GM12878 (cell line): ENCODE results near the gene TLE3. TPM values are rescaled to one million over a fixed set of nuclear protein-coding genes. Genes with fewer than 3 reads are reported as not detected.

ENCODE experiments used
- ATAC-seq: fragments of 200-7000 bp; cut with Tn5 transposase; 3 replicates; pipeline ENCODE4 v1.9.1; 2020; ENCODE audit warnings: mild to moderate bottlenecking, moderate library complexity
- BruUV-seq: library from RNA; stranded (reverse); fragments of 400-500 nt; replicated peaks from 2 replicates; lab custom pipeline; 2021; lab: Mats Ljungman, UMichigan
- CTCF ChIA-PET: fragments of 300-600 bp; sonication (Branson Sonifier 250); formaldehyde crosslinking; extraction: SDS; loops from one replicate; lab custom pipeline; 2021; ENCODE audit warnings: inconsistent platforms; lab: Yijun Ruan, JAX
- POLR2A ChIA-PET: fragments of 350-600 bp; formaldehyde crosslinking; extraction: SDS; loops from one replicate; lab custom pipeline; 2021; ENCODE audit warnings: inconsistent platforms; lab: Charles Lee
- RAD21 ChIA-PET: fragments of 300-600 bp; sonication (Branson Sonifier 250); formaldehyde crosslinking; loops from one replicate; lab custom pipeline; 2023; ENCODE audit warnings: antibody characterized with exemption; ENCODE audit not compliant: unreplicated experiment; lab: Charles Lee
- SMC1A ChIA-PET: fragments of 300-600 bp; sonication (Branson Sonifier 250); formaldehyde crosslinking; loops from one replicate; lab custom pipeline; 2023; ENCODE audit not compliant: unreplicated experiment, uncharacterized antibody; lab: Charles Lee
- DNase-seq: peaks from one replicate; pipeline ENCODE4 v3.0.0-alpha.2; 2011; ENCODE audit warnings: low read depth, low spot score
- FAIRE-seq: peaks from 3 replicates; lab custom pipeline; 2011; peaks lifted over from hg19 to GRCh38; lab: Jason Lieb, UNC
- H2AFZ ChIP-seq: 2 replicates; pipeline ENCODE4 v1.6.0; 2011; ENCODE audit warnings: low read depth, low read length, control low read depth; ENCODE audit not compliant: control insufficient read depth
- H3K27ac ChIP-seq: 2 replicates; pipeline ENCODE4 v1.5.1; 2011; ENCODE audit warnings: control low read depth; ENCODE audit not compliant: control insufficient read depth, insufficient read depth
- H3K27me3 ChIP-seq, 2 experiments: replicated peaks in 1 of 2; 2 replicates each; pipeline versions ENCODE4 v1.6.0 to v1.6.1; 2011; ENCODE audit warnings: low read length in 1 of 2; ENCODE audit not compliant: control insufficient read depth in 2 of 2, insufficient read depth in 2 of 2
- H3K36me3 ChIP-seq, 2 experiments: 2 replicates each; pipeline ENCODE4 v1.5.1; 2011; ENCODE audit warnings: low read length in 1 of 2; ENCODE audit not compliant: control insufficient read depth in 2 of 2, insufficient read depth in 2 of 2
- H3K4me1 ChIP-seq: 2 replicates; pipeline ENCODE4 v1.6.1; 2011; ENCODE audit warnings: mild to moderate bottlenecking, low read length, moderate library complexity, mixed read lengths; ENCODE audit not compliant: control insufficient read depth, insufficient read depth
- H3K4me2 ChIP-seq: 2 replicates; pipeline ENCODE4 v1.6.0; 2011; ENCODE audit warnings: control low read depth; ENCODE audit not compliant: control insufficient read depth, insufficient read depth
- H3K4me3 ChIP-seq: fragments of 200-600 bp; sonication (generic); 2 replicates; pipeline ENCODE4 v1.5.1; 2016
- H3K79me2 ChIP-seq: 2 replicates; pipeline ENCODE4 v1.6.0; 2011; ENCODE audit warnings: low read length; ENCODE audit not compliant: control insufficient read depth, insufficient read depth
- H3K9ac ChIP-seq: 2 replicates; pipeline ENCODE4 v1.8.0; 2011; ENCODE audit warnings: low read length, control low read depth, mixed read lengths; ENCODE audit not compliant: control insufficient read depth, insufficient read depth
- H3K9me3 ChIP-seq: replicated peaks from 3 replicates; pipeline ENCODE4 v1.5.1; 2011; ENCODE audit warnings: mild to moderate bottlenecking, low read length; ENCODE audit not compliant: control insufficient read depth, insufficient read depth
- H4K20me1 ChIP-seq: 2 replicates; pipeline ENCODE4 v1.6.0; 2011; ENCODE audit not compliant: control insufficient read depth, insufficient read depth
- BACH1 ChIP-seq: fragments of 450-650 bp; IDR thresholded peaks from 2 replicates; pipeline ENCODE4 v1.6.1; 2017; ENCODE audit warnings: mild to moderate bottlenecking, borderline replicate concordance
- CREM ChIP-seq: IDR thresholded peaks from 2 replicates; pipeline ENCODE4 v1.6.1; 2014; ENCODE audit warnings: antibody characterized with exemption, low read depth
- EZH2 ChIP-seq: IDR thresholded peaks from 2 replicates; pipeline ENCODE4 v1.6.1; 2012; ENCODE audit warnings: low read depth, mild to moderate bottlenecking, control low read depth, inconsistent platforms, low read length, borderline replicate concordance; ENCODE audit not compliant: control insufficient read depth
- LARP7 ChIP-seq: fragments of 450-650 bp; IDR thresholded peaks from 2 replicates; pipeline ENCODE4 v1.6.1; 2017; ENCODE audit warnings: mild to moderate bottlenecking
- POLR2A ChIP-seq: IDR thresholded peaks from 2 replicates; pipeline ENCODE4 v1.6.1; 2011; ENCODE audit warnings: low read depth, mild to moderate bottlenecking, low read length
- SMARCA5 ChIP-seq: fragments of 450-650 bp; IDR thresholded peaks from 2 replicates; pipeline ENCODE4 v1.6.1; 2017; ENCODE audit warnings: mild to moderate bottlenecking
- TCF7 ChIP-seq: IDR thresholded peaks from 2 replicates; pipeline ENCODE4 v1.6.1; 2014; ENCODE audit warnings: antibody characterized with exemption, borderline replicate concordance
- WGBS: methylation state at CpG from one replicate; pipeline ENCODE4 v1.1.6; 2016; ENCODE audit warnings: low lambda C conversion rate; ENCODE audit not compliant: insufficient replicate concordance, insufficient coverage; ENCODE audit errors: missing lambda C conversion rate; 5-methylcytosine and 5-hydroxymethylcytosine counted together
- in situ Hi-C: fragments of 300-500 bp; cut with MboI; formaldehyde crosslinking; loops from 9 replicates; pipeline ENCODE4 v1.14.3; 2018; ENCODE audit warnings: mixed read lengths
- intact Hi-C: fragments of 100-400 bp; cut with micrococcal nuclease; formaldehyde crosslinking; loops from one replicate; pipeline ENCODE4 v1.14.2; 2022; ENCODE audit not compliant: unreplicated experiment
- polyA plus RNA-seq, 11 experiments: library from polyadenylated mRNA; depleted of rRNA in 4 of 11; unstranded in 6 of 11; stranded (reverse) in 5 of 11; fragments of >200 nt; fragmentation: Nextera tagmentation in 4 of 11; fragmentation: Illumina TruSeq in 1 of 11; extraction: Ambion mirVana in 4 of 11; extraction: Trizol in 1 of 11; gene quantifications; 1 replicate in 1 of 11; 2 replicates in 10 of 11; pipeline versions ENCODE4 v1.2.1 to v1.2.3, GENCODE V29; 2011 to 2016; ENCODE audit warnings: inconsistent platforms in 2 of 11, missing spikeins in 2 of 11, low read depth in 1 of 11
- total RNA-seq, 4 experiments: library from RNA; depleted of rRNA in 3 of 4; stranded (reverse); fragments of >200 nt in 3 of 4; fragmentation: Illumina TruSeq in 1 of 4; extraction: Trizol in 1 of 4; gene quantifications; 2 replicates each; pipeline versions ENCODE4 v1.2.1 to v1.2.3, GENCODE V29; 2013 to 2021
- TF ChIP-seq, protein P1 (sequence below): fragments of 450-650 bp; IDR thresholded peaks from 2 replicates; pipeline ENCODE4 v1.6.1; 2017; ENCODE audit warnings: borderline replicate concordance
- TF ChIP-seq, protein P2 (sequence below): fragments of 150-350 bp; IDR thresholded peaks from 2 replicates; pipeline ENCODE4 v1.6.1; 2016; ENCODE audit warnings: low read depth, low read length
- TF ChIP-seq, protein P3 (sequence below): IDR thresholded peaks from 2 replicates; pipeline ENCODE4 v1.6.1; 2011; ENCODE audit warnings: low read depth, low read length, improper control_type of control experiment, borderline replicate concordance
- TF ChIP-seq, protein P4 (sequence below): IDR thresholded peaks from 2 replicates; pipeline ENCODE4 v1.6.1; 2012; ENCODE audit warnings: low read depth, low read length, improper control_type of control experiment

TLE3 gene
- total and polyA plus RNA-seq, 10 of the 15 experiments (the other 5 are each of a cell fraction or from before 2014, with no cell fraction given), result 1.2 to 65.5 (median 9.7) TPM

DNA sequence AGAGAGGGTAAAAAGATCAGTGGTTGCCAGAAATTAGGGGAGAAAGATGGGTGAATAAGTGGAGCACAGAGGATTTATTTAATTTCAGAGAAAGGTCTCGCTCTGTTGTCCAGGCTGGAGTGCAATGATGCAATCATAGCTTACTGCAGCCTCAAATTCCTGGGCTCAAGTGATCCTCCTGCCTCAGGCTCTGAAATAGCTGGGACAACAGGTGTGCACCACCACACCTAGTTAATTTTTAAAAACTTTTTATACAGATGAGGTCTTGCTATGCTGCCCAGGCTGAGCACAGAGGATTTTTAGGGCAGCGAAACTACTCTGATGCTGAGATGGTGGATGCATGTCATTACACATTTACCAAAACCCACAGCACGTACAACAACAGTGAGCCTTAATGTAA is 20.9 kb upstream of the TLE3 start (continued):
- TF ChIP-seq, protein P1, sequence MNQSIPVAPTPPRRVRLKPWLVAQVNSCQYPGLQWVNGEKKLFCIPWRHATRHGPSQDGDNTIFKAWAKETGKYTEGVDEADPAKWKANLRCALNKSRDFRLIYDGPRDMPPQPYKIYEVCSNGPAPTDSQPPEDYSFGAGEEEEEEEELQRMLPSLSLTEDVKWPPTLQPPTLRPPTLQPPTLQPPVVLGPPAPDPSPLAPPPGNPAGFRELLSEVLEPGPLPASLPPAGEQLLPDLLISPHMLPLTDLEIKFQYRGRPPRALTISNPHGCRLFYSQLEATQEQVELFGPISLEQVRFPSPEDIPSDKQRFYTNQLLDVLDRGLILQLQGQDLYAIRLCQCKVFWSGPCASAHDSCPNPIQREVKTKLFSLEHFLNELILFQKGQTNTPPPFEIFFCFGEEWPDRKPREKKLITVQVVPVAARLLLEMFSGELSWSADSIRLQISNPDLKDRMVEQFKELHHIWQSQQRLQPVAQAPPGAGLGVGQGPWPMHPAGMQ, result no peak
- TF ChIP-seq, protein P2, sequence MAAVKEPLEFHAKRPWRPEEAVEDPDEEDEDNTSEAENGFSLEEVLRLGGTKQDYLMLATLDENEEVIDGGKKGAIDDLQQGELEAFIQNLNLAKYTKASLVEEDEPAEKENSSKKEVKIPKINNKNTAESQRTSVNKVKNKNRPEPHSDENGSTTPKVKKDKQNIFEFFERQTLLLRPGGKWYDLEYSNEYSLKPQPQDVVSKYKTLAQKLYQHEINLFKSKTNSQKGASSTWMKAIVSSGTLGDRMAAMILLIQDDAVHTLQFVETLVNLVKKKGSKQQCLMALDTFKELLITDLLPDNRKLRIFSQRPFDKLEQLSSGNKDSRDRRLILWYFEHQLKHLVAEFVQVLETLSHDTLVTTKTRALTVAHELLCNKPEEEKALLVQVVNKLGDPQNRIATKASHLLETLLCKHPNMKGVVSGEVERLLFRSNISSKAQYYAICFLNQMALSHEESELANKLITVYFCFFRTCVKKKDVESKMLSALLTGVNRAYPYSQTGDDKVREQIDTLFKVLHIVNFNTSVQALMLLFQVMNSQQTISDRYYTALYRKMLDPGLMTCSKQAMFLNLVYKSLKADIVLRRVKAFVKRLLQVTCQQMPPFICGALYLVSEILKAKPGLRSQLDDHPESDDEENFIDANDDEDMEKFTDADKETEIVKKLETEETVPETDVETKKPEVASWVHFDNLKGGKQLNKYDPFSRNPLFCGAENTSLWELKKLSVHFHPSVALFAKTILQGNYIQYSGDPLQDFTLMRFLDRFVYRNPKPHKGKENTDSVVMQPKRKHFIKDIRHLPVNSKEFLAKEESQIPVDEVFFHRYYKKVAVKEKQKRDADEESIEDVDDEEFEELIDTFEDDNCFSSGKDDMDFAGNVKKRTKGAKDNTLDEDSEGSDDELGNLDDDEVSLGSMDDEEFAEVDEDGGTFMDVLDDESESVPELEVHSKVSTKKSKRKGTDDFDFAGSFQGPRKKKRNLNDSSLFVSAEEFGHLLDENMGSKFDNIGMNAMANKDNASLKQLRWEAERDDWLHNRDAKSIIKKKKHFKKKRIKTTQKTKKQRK, result no peak
- TF ChIP-seq EZH2, result no peak
- no peak for TF ChIP-seq TCF7
- no peak for TF ChIP-seq SMARCA5

DNA sequence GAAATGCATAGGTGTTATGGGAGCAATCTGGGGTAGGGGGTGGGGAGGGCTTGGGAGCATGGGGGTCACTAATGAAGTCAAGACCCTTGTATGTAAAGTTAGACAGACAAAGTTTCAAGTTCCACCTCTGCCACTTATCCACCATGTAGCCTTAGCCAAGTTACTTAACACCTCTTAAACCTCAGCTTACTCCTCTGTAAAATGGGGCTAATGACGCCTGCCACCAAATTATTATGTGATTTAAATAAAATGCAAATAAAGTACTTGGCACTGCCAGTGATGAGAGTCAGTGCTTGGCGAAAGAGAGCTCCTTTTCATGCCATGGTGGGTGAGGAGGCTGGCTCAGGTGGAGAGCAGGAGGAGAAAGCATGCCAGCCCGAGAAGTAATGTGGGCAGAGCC is 18.6 kb upstream of the TLE3 start:
- POLR2A ChIA-PET, result no interaction called here
- WGBS, result 17% methylated on average over 3 of the region's 3 CpGs
- TF ChIP-seq, protein P3, sequence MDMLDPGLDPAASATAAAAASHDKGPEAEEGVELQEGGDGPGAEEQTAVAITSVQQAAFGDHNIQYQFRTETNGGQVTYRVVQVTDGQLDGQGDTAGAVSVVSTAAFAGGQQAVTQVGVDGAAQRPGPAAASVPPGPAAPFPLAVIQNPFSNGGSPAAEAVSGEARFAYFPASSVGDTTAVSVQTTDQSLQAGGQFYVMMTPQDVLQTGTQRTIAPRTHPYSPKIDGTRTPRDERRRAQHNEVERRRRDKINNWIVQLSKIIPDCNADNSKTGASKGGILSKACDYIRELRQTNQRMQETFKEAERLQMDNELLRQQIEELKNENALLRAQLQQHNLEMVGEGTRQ, result no peak
- TF ChIP-seq, protein P4, sequence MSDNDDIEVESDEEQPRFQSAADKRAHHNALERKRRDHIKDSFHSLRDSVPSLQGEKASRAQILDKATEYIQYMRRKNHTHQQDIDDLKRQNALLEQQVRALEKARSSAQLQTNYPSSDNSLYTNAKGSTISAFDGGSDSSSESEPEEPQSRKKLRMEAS, result no peak
- TF ChIP-seq TCF7 (no peak), POLR2A (no peak), LARP7 (no peak), BACH1 (no peak), CREM (no peak)
- TF ChIP-seq, protein P2, result no peak

More for the DNA sequence above, 18.6 kb upstream of the TLE3 start:
- Histone ChIP-seq H3K4me3 (no peak overlapping the region), H3K27me3 (no peaks in the 10 kb centered on the region), H4K20me1 (no peaks in the 10 kb centered on the region), H3K9ac (no peak overlapping the region), H3K4me1 (peaks cover 9% of the 10 kb centered on the region; the same call in 1 of the 2 replicates), H3K4me2 (no peak overlapping the region), H3K36me3 (no peaks in the 10 kb centered on the region), H3K27ac (no peak overlapping the region), H3K9me3 (no peaks in the 10 kb centered on the region), H2AFZ (no peak overlapping the region), H3K79me2 (no peaks in the 10 kb centered on the region)
- RAD21 ChIA-PET, result interaction anchor here (1.0 to 1.5 kb wide), 2 partner anchors 10 to 24 kb away, joined by 3 read pairs; no protein-coding TSS in a partner anchor
- FAIRE-seq (no peak), DNase-seq (no peak), ATAC-seq (no peak)
- SMC1A ChIA-PET, result interaction anchor here (0.6 to 1.2 kb wide), 2 partner anchors 8 to 1112 kb away, joined by 3 read pairs; no protein-coding TSS in a partner anchor
- CTCF ChIA-PET, result interaction anchor here (1.7 kb wide), 1 partner anchor 9 kb away, joined by 3 read pairs; no protein-coding TSS in a partner anchor
- BruUV-seq, result no TSS peak
- in situ Hi-C loops, result no loop called here
- intact Hi-C loops, result no loop called here
